RWPE2 (cell line): ENCODE results near the gene ACAP3.

Source experiments
- ATAC-seq: fragments of 200-7000 bp; cut with Tn5 transposase; 3 replicates; pipeline ENCODE4 v1.9.1; 2021; ENCODE audit warnings: low read depth
- DNase-seq: peaks from one replicate; pipeline ENCODE4 v3.0.0-alpha.2; 2020; ENCODE audit warnings: low spot score
- H3K27ac ChIP-seq: fragments of 450-650 bp; 2 replicates; pipeline ENCODE4 v1.5.1; 2017; ENCODE audit warnings: mild to moderate bottlenecking; ENCODE audit not compliant: poor library complexity, severe bottlenecking
- H3K27me3 ChIP-seq: fragments of 250-450 bp; sonication (Bioruptor Pico); 2 replicates; pipeline ENCODE4 v1.5.1; 2021; ENCODE audit warnings: mild to moderate bottlenecking, moderate library complexity; ENCODE audit not compliant: insufficient read depth, poor library complexity, severe bottlenecking
- H3K36me3 ChIP-seq: fragments of 250-450 bp; sonication (Bioruptor Pico); 2 replicates; pipeline ENCODE4 v1.5.1; 2020; ENCODE audit warnings: low read depth, mild to moderate bottlenecking, moderate library complexity
- H3K4me1 ChIP-seq: fragments of 250-450 bp; sonication (Bioruptor Pico); 2 replicates; pipeline ENCODE4 v1.5.1; 2021; ENCODE audit warnings: mild to moderate bottlenecking, moderate library complexity; ENCODE audit not compliant: insufficient read depth, poor library complexity, severe bottlenecking
- H3K4me3 ChIP-seq: fragments of 250-450 bp; sonication (Bioruptor Pico); 2 replicates; pipeline ENCODE4 v1.5.1; 2021; ENCODE audit warnings: mild to moderate bottlenecking, moderate library complexity; ENCODE audit not compliant: severe bottlenecking
- H3K9me3 ChIP-seq: fragments of 250-450 bp; sonication (Bioruptor Pico); 2 replicates; pipeline ENCODE4 v1.5.1; 2021; ENCODE audit warnings: mild to moderate bottlenecking, moderate library complexity; ENCODE audit not compliant: severe bottlenecking
- CTCF ChIP-seq: fragments of 450-650 bp; IDR thresholded peaks from one replicate; pipeline ENCODE4 v1.5.1; 2017; ENCODE audit warnings: mild to moderate bottlenecking, moderate library complexity; ENCODE audit not compliant: poor library complexity, severe bottlenecking

The ACAP3 gene

DNA sequence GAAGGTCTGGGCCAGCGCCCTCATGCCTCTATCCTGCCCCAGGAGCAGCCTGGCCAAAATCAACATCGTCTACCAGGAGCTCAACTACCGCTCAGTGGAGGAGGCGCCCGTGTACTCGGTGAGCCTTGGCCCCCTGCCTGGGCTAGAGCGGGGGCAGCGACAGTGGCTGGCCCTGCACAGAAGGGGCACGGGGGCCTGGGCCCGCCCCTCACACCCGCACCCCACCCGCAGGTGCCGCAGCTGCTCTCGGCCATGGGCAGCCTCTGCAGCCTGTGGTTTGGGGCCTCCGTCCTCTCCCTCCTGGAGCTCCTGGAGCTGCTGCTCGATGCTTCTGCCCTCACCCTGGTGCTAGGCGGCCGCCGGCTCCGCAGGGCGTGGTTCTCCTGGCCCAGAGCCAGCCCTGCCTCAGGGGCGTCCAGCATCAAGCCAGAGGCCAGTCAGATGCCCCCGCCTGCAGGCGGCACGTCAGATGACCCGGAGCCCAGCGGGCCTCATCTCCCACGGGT lies 16.7 kb downstream of the ACAP3 start:
- no peak overlapping the region for H3K27ac ChIP-seq
- H3K27me3 ChIP-seq: no peaks in the 10 kb centered on the region
- no peak for TF ChIP-seq CTCF
- no peaks in the 10 kb centered on the region for H3K4me1 ChIP-seq
- ATAC-seq: peak; percentile 35
- no peak for DNase-seq
- H3K9me3 ChIP-seq: no peaks in the 10 kb centered on the region
- no peak overlapping the region for H3K4me3 ChIP-seq
- H3K36me3 ChIP-seq: no peaks in the 10 kb centered on the region

GRCh38 chr1:1290238-1290731 lies 17.4 kb downstream of the ACAP3 start:
- DNase-seq (no peak), ATAC-seq (no peak)
- Histone ChIP-seq H3K4me1 (no peaks in the 10 kb centered on the region), H3K36me3 (no peaks in the 10 kb centered on the region), H3K4me3 (no peak overlapping the region), H3K27ac (no peak overlapping the region), H3K27me3 (no peaks in the 10 kb centered on the region), H3K9me3 (no peaks in the 10 kb centered on the region)
- peak; percentile 28 for TF ChIP-seq CTCF

- Histone ChIP-seq H3K9me3 (no peaks in the 10 kb centered on the region), H3K36me3 (no peaks in the 10 kb centered on the region), H3K4me3 (no peak overlapping the region), H3K27ac (no peak overlapping the region), H3K27me3 (no peaks in the 10 kb centered on the region), H3K4me1 (no peaks in the 10 kb centered on the region)
- TF ChIP-seq CTCF: no peak
- ATAC-seq (no peak), DNase-seq (no peak)
Measured at GRCh38 chr1:1287288-1288110, 20.2 kb downstream of the ACAP3 start.

- Histone ChIP-seq H3K9me3 (no peaks in the 10 kb centered on the region), H3K4me1 (no peaks in the 10 kb centered on the region), H3K27ac (no peak overlapping the region), H3K36me3 (no peaks in the 10 kb centered on the region), H3K4me3 (no peak overlapping the region), H3K27me3 (no peaks in the 10 kb centered on the region)
- ATAC-seq: no peak
- no peak for DNase-seq
- no peak for TF ChIP-seq CTCF
Measured at GRCh38 chr1:1286313-1287261, 21.1 kb downstream of the ACAP3 start.
